WTC11 (cell line): ENCODE data around the gene COMMD4. TPM values are rescaled to one million over a fixed set of nuclear protein-coding genes. Genes with fewer than 3 reads are reported as not detected.
"Not testable (repeated sequence)": the region's sequence is repeated elsewhere in the genome, so short reads cannot be mapped to it uniquely, and the experiment has no call there.

ENCODE experiments used
- ATAC-seq: fragments of 200-7000 bp; cut with Tn5 transposase; 2 replicates; pipeline ENCODE4 v1.10.0; 2021; ENCODE audit warnings: mild to moderate bottlenecking, moderate library complexity
- CTCF ChIA-PET: fragments of 300-600 bp; sonication (Branson Sonifier 250); formaldehyde crosslinking; loops from one replicate; lab custom pipeline; 2021; ENCODE audit warnings: antibody characterized with exemption; lab: Charles Lee
- POLR2A ChIA-PET: fragments of 350-600 bp; sonication (Branson Sonifier 250); formaldehyde crosslinking; loops from one replicate; lab custom pipeline; 2021; ENCODE audit warnings: antibody characterized with exemption; lab: Charles Lee
- DNase-seq: peaks from one replicate; pipeline ENCODE4 v3.0.0; 2021; ENCODE audit warnings: low spot score
- H3K27ac Mint-ChIP-seq: 2 replicates; pipeline ENCODE4 v1.8.0; 2021; ENCODE audit warnings: mixed read lengths
- H3K27me3 Mint-ChIP-seq: 2 replicates; pipeline ENCODE4 v1.8.0; 2021; ENCODE audit warnings: low read depth, mild to moderate bottlenecking, moderate library complexity, mixed read lengths
- H3K36me3 Mint-ChIP-seq: 2 replicates; pipeline ENCODE4 v1.8.0; 2021; ENCODE audit warnings: mixed read lengths
- H3K4me1 Mint-ChIP-seq: 2 replicates; pipeline ENCODE4 v1.8.0; 2022; ENCODE audit warnings: mixed read lengths
- H3K4me3 Mint-ChIP-seq: 2 replicates; pipeline ENCODE4 v1.8.0; 2021; ENCODE audit warnings: mild to moderate bottlenecking, moderate library complexity, mixed read lengths
- H3K9me3 Mint-ChIP-seq: 2 replicates; pipeline ENCODE4 v1.8.0; 2021; ENCODE audit warnings: mixed read lengths
- ATF1 ChIP-seq: sonication (generic); formaldehyde crosslinking; IDR thresholded peaks from 2 replicates; pipeline ENCODE4 v1.8.1; 2023; ENCODE audit warnings: mild to moderate bottlenecking, moderate library complexity, missing genetic modification reagents
- ERG ChIP-seq: fragments of 250-450 bp; sonication (Bioruptor Pico); IDR thresholded peaks from 2 replicates; pipeline ENCODE4 v1.8.0; 2021; ENCODE audit warnings: mild to moderate bottlenecking
- FOXK1 ChIP-seq: sonication (generic); formaldehyde crosslinking; IDR thresholded peaks from 2 replicates; pipeline ENCODE4 v1.8.0; 2022; ENCODE audit warnings: mild to moderate bottlenecking, moderate library complexity, missing genetic modification reagents
- FOXP1 ChIP-seq: sonication (generic); formaldehyde crosslinking; IDR thresholded peaks from 2 replicates; pipeline ENCODE4 v1.8.0; 2022; ENCODE audit warnings: missing genetic modification reagents, mild to moderate bottlenecking, moderate library complexity, borderline replicate concordance
- GABPB1 ChIP-seq: sonication (generic); formaldehyde crosslinking; IDR thresholded peaks from 2 replicates; pipeline ENCODE4 v1.8.1; 2023; ENCODE audit warnings: mild to moderate bottlenecking, missing genetic modification reagents
- HMGA2 ChIP-seq: fragments of 250-450 bp; sonication (Bioruptor Pico); IDR thresholded peaks from 2 replicates; pipeline ENCODE4 v1.4.0; 2021; ENCODE audit warnings: mild to moderate bottlenecking, moderate library complexity
- OVOL2 ChIP-seq: fragments of 250-450 bp; sonication (Bioruptor Pico); IDR thresholded peaks from 2 replicates; pipeline ENCODE4 v1.9.0; 2021; ENCODE audit warnings: mild to moderate bottlenecking, borderline replicate concordance
- RORB ChIP-seq: fragments of 250-450 bp; sonication (Bioruptor Pico); IDR thresholded peaks from 2 replicates; pipeline ENCODE4 v1.9.0; 2021; ENCODE audit warnings: mild to moderate bottlenecking
- TCF7 ChIP-seq: sonication (generic); formaldehyde crosslinking; IDR thresholded peaks from 2 replicates; pipeline ENCODE4 v1.8.0; 2022; ENCODE audit warnings: mild to moderate bottlenecking, low read depth, missing genetic modification reagents, moderate library complexity
- TEAD1 ChIP-seq: sonication (generic); formaldehyde crosslinking; IDR thresholded peaks from 2 replicates; pipeline ENCODE4 v1.8.0; 2022; ENCODE audit warnings: mild to moderate bottlenecking, missing genetic modification reagents
- USF2 ChIP-seq: sonication (generic); formaldehyde crosslinking; IDR thresholded peaks from 2 replicates; pipeline ENCODE4 v1.8.1; 2023; ENCODE audit warnings: mild to moderate bottlenecking, missing genetic modification reagents, moderate library complexity
- ZNF138 ChIP-seq: sonication (generic); formaldehyde crosslinking; conservative IDR thresholded peaks from 2 replicates; pipeline ENCODE4 v1.8.1; 2022; ENCODE audit warnings: mild to moderate bottlenecking, moderate library complexity, missing genetic modification reagents
- ZNF219 ChIP-seq: sonication (generic); formaldehyde crosslinking; IDR thresholded peaks from 2 replicates; pipeline ENCODE4 v1.8.0; 2023; ENCODE audit warnings: missing genetic modification reagents, mild to moderate bottlenecking, borderline replicate concordance
- ZNF281 ChIP-seq: sonication (generic); formaldehyde crosslinking; IDR thresholded peaks from 2 replicates; pipeline ENCODE4 v1.8.0; 2023; ENCODE audit warnings: mild to moderate bottlenecking, missing genetic modification reagents
- ZNF317 ChIP-seq: sonication (generic); formaldehyde crosslinking; IDR thresholded peaks from 2 replicates; pipeline ENCODE4 v1.8.1; 2023; ENCODE audit warnings: low read depth, mild to moderate bottlenecking, moderate library complexity, missing genetic modification reagents, borderline replicate concordance
- ZNF425 ChIP-seq: fragments of 250-450 bp; sonication (Bioruptor Pico); conservative IDR thresholded peaks from 2 replicates; pipeline ENCODE4 v1.9.0; 2021; ENCODE audit warnings: mild to moderate bottlenecking
- ZNF512 ChIP-seq: sonication (generic); formaldehyde crosslinking; IDR thresholded peaks from 2 replicates; pipeline ENCODE4 v1.8.1; 2022; ENCODE audit warnings: missing genetic modification reagents, borderline replicate concordance
- total RNA-seq: library from RNA; stranded (reverse); gene quantifications from 3 replicates; pipeline ENCODE4 v1.2.3, GENCODE V29; 2021
- TF ChIP-seq, protein P1 (sequence below): sonication (generic); formaldehyde crosslinking; IDR thresholded peaks from 2 replicates; pipeline ENCODE4 v1.8.0; 2022; ENCODE audit warnings: mild to moderate bottlenecking, missing genetic modification reagents

COMMD4 gene
- total RNA-seq, 1 experiment from 2014 or later = 140 TPM

DNA sequence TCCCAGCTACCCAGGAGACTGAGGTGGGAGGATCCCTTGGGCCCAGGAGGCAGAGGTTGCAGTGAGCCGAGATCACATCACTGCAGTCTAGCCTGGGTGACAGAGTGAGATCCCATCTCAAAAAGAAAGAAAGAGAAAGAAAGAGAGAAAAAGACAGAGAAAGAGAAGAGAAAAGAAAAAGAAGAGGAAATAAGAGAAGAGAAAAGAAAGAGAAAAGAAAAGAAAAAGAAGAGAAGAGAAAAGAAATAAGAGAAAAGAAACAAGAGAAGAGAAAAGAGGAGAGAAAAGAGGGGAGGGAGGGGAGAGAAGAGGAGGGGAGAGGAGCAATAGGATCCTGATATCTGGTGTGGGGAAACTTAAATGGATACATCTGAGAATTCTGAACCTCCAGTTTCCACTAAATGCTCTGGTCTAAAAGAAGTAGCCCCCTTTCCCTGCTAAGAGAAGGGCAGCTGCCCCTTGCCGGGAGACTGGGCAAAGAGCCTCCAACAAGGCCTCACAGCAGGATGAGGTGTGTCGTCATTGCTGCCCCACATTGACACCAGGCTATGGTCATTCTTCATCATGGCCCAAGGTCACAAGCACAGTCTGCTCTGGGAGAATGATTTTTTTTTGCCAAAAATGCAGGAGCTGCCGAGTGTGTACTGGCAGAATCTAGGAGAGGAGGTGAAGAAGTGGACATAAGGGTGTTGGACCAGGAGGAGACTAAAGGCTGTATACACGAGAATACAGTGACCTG, 21.1 kb upstream of the COMMD4 start (continued):
- TF ChIP-seq ERG (CRISPR knock-in tag) (no peak), HMGA2 (CRISPR knock-in tag) (no peak), FOXP1 (no peak), OVOL2 (no peak)
- TF ChIP-seq, protein P1, sequence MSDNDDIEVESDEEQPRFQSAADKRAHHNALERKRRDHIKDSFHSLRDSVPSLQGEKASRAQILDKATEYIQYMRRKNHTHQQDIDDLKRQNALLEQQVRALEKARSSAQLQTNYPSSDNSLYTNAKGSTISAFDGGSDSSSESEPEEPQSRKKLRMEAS (CRISPR knock-in tag) = no peak

DNA sequence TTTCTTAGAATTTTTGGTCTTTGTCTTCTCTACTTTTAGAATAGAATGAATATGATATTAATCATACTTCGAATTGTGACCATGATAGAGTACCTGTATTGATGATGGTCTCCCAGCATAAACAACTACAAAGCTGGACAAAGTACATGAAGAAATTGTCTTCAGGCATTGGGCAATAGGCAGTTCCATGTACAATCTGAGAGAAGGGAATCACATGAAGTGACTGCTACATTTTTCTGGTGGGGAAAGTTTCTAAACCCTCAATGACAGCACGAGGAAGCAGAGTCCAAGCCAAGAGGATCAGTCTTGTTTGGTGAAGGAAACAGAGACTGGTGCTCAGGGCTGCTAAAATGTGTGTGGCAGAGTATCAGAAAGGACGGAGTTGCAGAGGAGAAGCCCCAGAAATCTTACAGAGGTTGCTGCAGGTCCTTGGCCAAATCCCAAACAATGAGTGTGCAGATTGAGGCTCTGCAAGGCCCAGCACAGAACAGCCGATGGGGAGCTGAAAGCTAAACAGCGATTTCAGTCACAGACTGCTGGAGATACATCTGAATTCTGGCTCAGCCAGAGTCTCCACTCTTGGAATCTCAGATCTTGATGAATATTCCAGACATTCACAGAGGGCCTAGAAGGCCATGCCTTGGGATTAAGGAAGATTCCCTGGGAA, 16.5 kb upstream of the COMMD4 start:
- ATAC-seq, CTCF ChIA-PET, H3K4me3 Mint-ChIP-seq, H3K4me1 Mint-ChIP-seq, POLR2A ChIA-PET, H3K27ac Mint-ChIP-seq, H3K36me3 Mint-ChIP-seq, DNase-seq: not testable (repeated sequence)
- peaks cover 28% of the 10 kb centered on the region for H3K27me3 Mint-ChIP-seq
- H3K9me3 Mint-ChIP-seq = peaks cover 19% of the 10 kb centered on the region

DNA sequence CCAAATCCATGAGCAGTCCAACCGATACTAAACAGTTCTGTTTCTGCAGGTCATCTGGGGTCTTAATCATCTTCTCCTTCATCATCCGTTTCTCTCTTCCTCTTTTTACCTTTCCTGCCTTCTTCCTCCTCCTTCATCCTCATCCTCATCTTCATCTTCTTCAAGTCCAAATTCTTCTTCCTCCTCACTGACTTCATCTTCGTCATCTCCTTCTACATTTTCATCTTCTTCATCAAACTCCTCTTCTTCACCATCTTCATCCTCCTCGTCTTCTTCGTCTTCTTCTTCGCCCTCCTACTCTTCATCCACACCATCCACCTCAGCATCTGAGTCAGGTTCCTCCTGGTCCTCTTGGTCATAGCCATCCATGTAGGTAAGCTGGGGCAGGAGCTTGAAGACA, 14.2 kb upstream of the COMMD4 start:
- Mint-ChIP-seq H3K4me3 (no peak overlapping the region), H3K4me1 (no peaks in the 10 kb centered on the region), H3K27ac (no peak overlapping the region), H3K36me3 (no peaks in the 10 kb centered on the region)
- POLR2A ChIA-PET = no interaction called here
- DNase-seq = no peak
- no peak for ATAC-seq
- CTCF ChIA-PET = interaction anchor here (1.3 kb wide), 1 partner anchor 46 kb away, joined by 4 read pairs; no protein-coding TSS in a partner anchor
- no peak for TF ChIP-seq ZNF512
- TF ChIP-seq USF2 = no peak
- no peak for TF ChIP-seq GABPB1 (CRISPR knock-in tag)
- TF ChIP-seq ZNF281 (CRISPR knock-in tag) = no peak
- TF ChIP-seq ZNF138 (CRISPR knock-in tag) = no peak
- no peak for TF ChIP-seq RORB
- no peak for TF ChIP-seq TCF7
- TF ChIP-seq, all 79 proteins: peak for 0
- H3K27me3 Mint-ChIP-seq = peaks cover 26% of the 10 kb centered on the region
- H3K9me3 Mint-ChIP-seq = peaks cover 19% of the 10 kb centered on the region

DNA sequence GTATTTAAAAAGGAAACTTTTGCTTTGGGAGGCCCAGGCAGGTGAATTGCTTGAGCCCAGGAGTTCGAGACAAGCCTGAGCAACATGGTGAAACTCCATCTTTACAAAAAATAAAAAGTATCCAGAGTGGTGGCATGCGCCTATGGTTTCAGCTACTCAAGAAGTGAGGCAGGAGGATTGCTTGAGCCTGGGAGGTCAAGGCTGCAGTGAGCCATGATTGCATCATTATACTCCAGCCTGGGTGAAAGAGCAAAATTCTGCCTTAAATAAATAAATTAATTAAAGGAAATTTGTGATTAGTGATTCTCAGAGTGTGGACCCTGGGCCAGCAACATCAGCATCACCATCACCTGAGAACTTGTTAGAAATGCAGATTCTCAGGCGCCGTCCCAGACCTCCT, 9.9 kb upstream of the COMMD4 start:
- POLR2A ChIA-PET = no interaction called here
- H3K27me3 Mint-ChIP-seq = peaks cover 13% of the 10 kb centered on the region
- DNase-seq (no peak), ATAC-seq (no peak)
- no peak overlapping the region for H3K4me3 Mint-ChIP-seq
- peaks cover 7% of the 10 kb centered on the region for H3K9me3 Mint-ChIP-seq
- no peak for TF ChIP-seq TEAD1
- TF ChIP-seq ZNF425 (CRISPR knock-in tag) = no peak
- no peak for TF ChIP-seq ATF1
- no peak for TF ChIP-seq ZNF219 (CRISPR knock-in tag)
- TF ChIP-seq ZNF317 = no peak
- no peak for TF ChIP-seq FOXK1 (CRISPR knock-in tag)
- no peaks in the 10 kb centered on the region for H3K36me3 Mint-ChIP-seq
- H3K4me1 Mint-ChIP-seq = no peaks in the 10 kb centered on the region
- CTCF ChIA-PET = no interaction called here
- H3K27ac Mint-ChIP-seq = no peak overlapping the region
